Calu3 (cell line): ENCODE measurements around the gene CYP24A1. TPM values are rescaled to one million over a fixed set of nuclear protein-coding genes. Genes with fewer than 3 reads are reported as not detected.
"Not testable (repeated sequence)": the region's sequence is repeated elsewhere in the genome, so short reads cannot be mapped to it uniquely, and the experiment has no call there.

Experiments
- BruUV-seq: library from RNA; stranded (reverse); fragments of 400-500 nt; replicated peaks from 2 replicates; lab custom pipeline; 2021; lab: Mats Ljungman, UMichigan
- CTCF ChIA-PET: fragments of 300-600 bp; sonication (Branson Sonifier 250); formaldehyde crosslinking; loops from one replicate; lab custom pipeline; 2022; ENCODE audit warnings: antibody characterized with exemption; lab: Charles Lee
- DNase-seq: peaks from one replicate; pipeline ENCODE4 v3.0.0; 2022
- H3K27ac Mint-ChIP-seq: one replicate; pipeline ENCODE4 v1.8.0; 2022; ENCODE audit warnings: mixed read lengths; ENCODE audit not compliant: unreplicated experiment
- H3K27me3 Mint-ChIP-seq: one replicate; pipeline ENCODE4 v1.8.0; 2022; ENCODE audit warnings: mixed read lengths; ENCODE audit not compliant: unreplicated experiment
- H3K36me3 Mint-ChIP-seq: one replicate; pipeline ENCODE4 v1.8.0; 2022; ENCODE audit warnings: mild to moderate bottlenecking, moderate library complexity, mixed read lengths; ENCODE audit not compliant: insufficient read depth, unreplicated experiment
- H3K4me1 Mint-ChIP-seq: one replicate; pipeline ENCODE4 v1.8.0; 2022; ENCODE audit warnings: mild to moderate bottlenecking, low read depth, mixed read lengths; ENCODE audit not compliant: unreplicated experiment
- H3K4me3 Mint-ChIP-seq: one replicate; pipeline ENCODE4 v1.8.0; 2022; ENCODE audit warnings: mild to moderate bottlenecking, low read depth, moderate library complexity, mixed read lengths; ENCODE audit not compliant: unreplicated experiment
- H3K9me3 Mint-ChIP-seq: one replicate; pipeline ENCODE4 v1.8.0; 2022; ENCODE audit warnings: low read depth, mixed read lengths; ENCODE audit not compliant: unreplicated experiment
- CTCF ChIP-seq: fragments of 200-600 bp; IDR thresholded peaks from one replicate; pipeline ENCODE4 v1.8.0; 2022; ENCODE audit warnings: antibody characterized with exemption; ENCODE audit not compliant: unreplicated experiment
- intact Hi-C: fragments of 100-400 bp; cut with micrococcal nuclease; formaldehyde crosslinking; loops from one replicate; pipeline ENCODE4 v1.10.0; 2022; ENCODE audit not compliant: unreplicated experiment
- total RNA-seq: library from RNA; stranded (reverse); gene quantifications from 2 replicates; pipeline ENCODE4 v1.2.3, GENCODE V29; 2022

Gene CYP24A1
- total RNA-seq, 1 experiment from 2014 or later: 665 TPM

DNA sequence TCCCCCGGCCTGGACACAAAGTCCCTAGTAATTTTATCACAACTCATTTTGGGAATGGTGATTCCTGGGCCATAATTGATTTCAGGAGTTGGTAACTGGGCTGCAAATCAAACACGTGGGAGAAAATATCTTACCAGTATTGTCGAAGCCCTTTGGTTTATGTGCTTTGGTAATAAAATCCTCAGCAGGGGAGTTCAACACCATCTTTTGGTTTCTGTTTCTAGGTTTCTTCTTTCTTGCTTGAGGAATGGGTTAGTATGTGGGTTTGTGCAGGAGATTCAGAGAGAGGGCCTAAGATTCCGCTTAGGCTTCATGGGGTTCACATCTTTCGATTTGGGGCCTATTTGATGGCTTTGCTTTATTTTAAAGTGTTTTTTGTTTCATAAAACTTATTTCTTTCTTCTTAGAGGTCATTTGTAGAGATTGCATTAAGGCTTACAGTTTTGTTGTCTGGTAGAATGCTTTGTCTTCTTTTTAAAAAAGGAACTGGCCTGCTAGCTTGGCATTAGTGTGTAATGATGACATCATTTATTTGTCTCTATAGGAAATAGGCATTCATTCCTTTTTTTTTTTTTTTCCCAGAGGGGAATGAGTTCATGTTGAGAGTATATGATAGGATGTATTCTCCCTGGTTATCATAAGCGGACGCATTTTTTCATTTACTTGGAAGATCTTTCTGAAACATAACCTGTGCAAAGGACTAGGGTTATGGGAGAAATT, 45.8 kb downstream of the CYP24A1 start:
- intact Hi-C loops: no loop called here
- DNase-seq: no peak
- no peak for TF ChIP-seq CTCF
- peaks cover 20% of the 10 kb centered on the region for H3K36me3 Mint-ChIP-seq
- H3K4me3 Mint-ChIP-seq: no peak overlapping the region
- CTCF ChIA-PET: interaction anchor here (0.6 to 1.2 kb wide), 4 partner anchors 12 to 404 kb away, joined by 3 to 6 read pairs (median 6); no protein-coding TSS in a partner anchor
- no peaks in the 10 kb centered on the region for H3K9me3 Mint-ChIP-seq
- peak overlapping the region; percentile 67 for H3K27ac Mint-ChIP-seq
- no TSS peak for BruUV-seq
- H3K27me3 Mint-ChIP-seq: no peaks in the 10 kb centered on the region
- H3K4me1 Mint-ChIP-seq: peaks cover 44% of the 10 kb centered on the region

GRCh38 chr20:54126806-54127655, 46.8 kb downstream of the CYP24A1 start:
- no peaks in the 10 kb centered on the region for H3K9me3 Mint-ChIP-seq
- intact Hi-C loops: no loop called here
- peak overlapping the region; percentile 67 for H3K27ac Mint-ChIP-seq
- no TSS peak for BruUV-seq
- peaks cover 23% of the 10 kb centered on the region for H3K36me3 Mint-ChIP-seq
- H3K4me1 Mint-ChIP-seq: peaks cover 54% of the 10 kb centered on the region
- no peak for TF ChIP-seq CTCF
- no peaks in the 10 kb centered on the region for H3K27me3 Mint-ChIP-seq
- H3K4me3 Mint-ChIP-seq: no peak overlapping the region
- CTCF ChIA-PET: interaction anchor here (0.6 to 1.2 kb wide), 7 partner anchors 11 to 403 kb away, joined by 3 to 7 read pairs (median 5); no protein-coding TSS in a partner anchor
- DNase-seq: no peak

- Mint-ChIP-seq H3K36me3 (peaks cover 27% of the 10 kb centered on the region), H3K4me1 (peaks cover 61% of the 10 kb centered on the region), H3K27ac (peak overlapping the region; percentile 67)
- DNase-seq, H3K4me3 Mint-ChIP-seq, BruUV-seq, H3K9me3 Mint-ChIP-seq, intact Hi-C loops, H3K27me3 Mint-ChIP-seq: not testable (repeated sequence)
- CTCF ChIA-PET: interaction anchor here (0.8 kb wide), 1 partner anchor 23 kb away, joined by 4 read pairs; no protein-coding TSS in a partner anchor
These were observed 47.5 kb downstream of the CYP24A1 start for GRCh38 chr20:54126328-54126727.

DNA sequence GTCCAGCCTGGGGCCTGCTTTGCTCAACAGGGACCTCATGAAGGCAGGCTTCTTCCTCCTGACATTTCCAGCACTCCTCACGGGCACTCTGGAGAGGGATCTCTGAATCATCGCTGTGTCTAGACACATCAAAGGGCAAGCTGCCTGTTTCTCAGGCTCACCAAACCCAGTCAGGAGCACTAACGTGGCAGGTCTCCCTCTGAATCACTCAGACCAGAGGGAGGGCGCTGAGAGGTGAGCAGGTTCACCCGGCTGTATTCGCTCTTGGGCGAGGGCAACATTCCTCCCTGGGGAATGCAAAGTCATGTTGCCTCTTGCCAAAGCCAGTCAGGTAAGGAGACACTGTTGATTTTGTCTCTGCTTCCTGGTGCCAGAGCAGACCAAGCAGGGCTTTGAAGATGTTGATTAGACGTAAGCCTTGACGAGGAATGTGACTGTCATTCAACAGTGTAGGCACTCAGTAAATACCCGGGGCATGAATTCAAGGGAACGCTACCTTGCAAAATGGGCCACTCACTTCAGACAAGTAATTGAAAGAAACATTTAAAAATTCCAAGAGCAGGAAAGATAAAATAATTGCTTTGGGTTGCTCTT, 50.1 kb downstream of the CYP24A1 start:
- no peaks in the 10 kb centered on the region for H3K27me3 Mint-ChIP-seq
- CTCF ChIA-PET: interaction anchor here (0.9 to 1.8 kb wide), 8 partner anchors 10 to 27 kb away, joined by 3 to 8 read pairs (median 4); no protein-coding TSS in a partner anchor
- H3K4me1 Mint-ChIP-seq: peaks cover 75% of the 10 kb centered on the region
- peaks cover 38% of the 10 kb centered on the region for H3K36me3 Mint-ChIP-seq
- H3K4me3 Mint-ChIP-seq: peak overlapping the region; percentile 33
- peak; percentile 99 for DNase-seq
- H3K9me3 Mint-ChIP-seq: no peaks in the 10 kb centered on the region
- no TSS peak for BruUV-seq
- peak overlapping the region; percentile 96 for H3K27ac Mint-ChIP-seq
- TF ChIP-seq CTCF: no peak
- intact Hi-C loops: loop anchor here (1.0 to 5.0 kb wide), 4 partner anchors 8 to 296 kb away; no protein-coding TSS in a partner anchor
